Fibroblast of pulmonary artery (primary cell): ENCODE data around the gene DGKD.

Source experiments
- DNase-seq: peaks from one replicate; pipeline ENCODE4 v3.0.0-alpha.2; 2010; ENCODE audit warnings: low read depth
- H3K4me3 ChIP-seq: replicated peaks from 2 replicates; pipeline ENCODE4 v1.5.1; 2011; ENCODE audit warnings: low read depth, mild to moderate bottlenecking, control low read depth, low read length, moderate library complexity
- TF ChIP-seq, protein P1 (sequence below): IDR thresholded peaks from 2 replicates; pipeline ENCODE4 v1.5.1; 2011; ENCODE audit warnings: mild to moderate bottlenecking, control low read depth, low read length, inconsistent platforms; ENCODE audit errors: missing control alignments

Gene DGKD

DNA sequence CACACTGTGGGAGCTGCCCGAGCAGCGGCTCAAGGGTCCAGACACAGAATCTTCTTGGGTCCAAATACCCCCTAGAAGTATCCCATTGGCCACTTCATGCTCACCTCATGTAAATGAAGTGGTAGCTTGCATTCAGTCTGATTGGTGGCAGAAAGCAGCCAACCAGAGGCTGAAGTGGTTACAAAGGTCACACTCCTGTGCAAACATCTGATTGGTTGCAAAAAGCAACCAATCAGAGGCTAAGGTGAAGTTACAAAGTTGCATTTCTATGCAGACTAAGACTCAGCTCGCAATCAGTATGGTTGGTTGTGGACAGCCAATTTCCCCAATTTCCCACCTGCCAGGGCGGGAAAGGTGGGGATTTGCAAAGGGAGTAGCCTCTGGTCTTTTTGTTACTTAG lies 94.3 kb downstream of the DGKD start:
- TF ChIP-seq, protein P1, sequence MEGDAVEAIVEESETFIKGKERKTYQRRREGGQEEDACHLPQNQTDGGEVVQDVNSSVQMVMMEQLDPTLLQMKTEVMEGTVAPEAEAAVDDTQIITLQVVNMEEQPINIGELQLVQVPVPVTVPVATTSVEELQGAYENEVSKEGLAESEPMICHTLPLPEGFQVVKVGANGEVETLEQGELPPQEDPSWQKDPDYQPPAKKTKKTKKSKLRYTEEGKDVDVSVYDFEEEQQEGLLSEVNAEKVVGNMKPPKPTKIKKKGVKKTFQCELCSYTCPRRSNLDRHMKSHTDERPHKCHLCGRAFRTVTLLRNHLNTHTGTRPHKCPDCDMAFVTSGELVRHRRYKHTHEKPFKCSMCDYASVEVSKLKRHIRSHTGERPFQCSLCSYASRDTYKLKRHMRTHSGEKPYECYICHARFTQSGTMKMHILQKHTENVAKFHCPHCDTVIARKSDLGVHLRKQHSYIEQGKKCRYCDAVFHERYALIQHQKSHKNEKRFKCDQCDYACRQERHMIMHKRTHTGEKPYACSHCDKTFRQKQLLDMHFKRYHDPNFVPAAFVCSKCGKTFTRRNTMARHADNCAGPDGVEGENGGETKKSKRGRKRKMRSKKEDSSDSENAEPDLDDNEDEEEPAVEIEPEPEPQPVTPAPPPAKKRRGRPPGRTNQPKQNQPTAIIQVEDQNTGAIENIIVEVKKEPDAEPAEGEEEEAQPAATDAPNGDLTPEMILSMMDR = no peak
- no peak overlapping the region for H3K4me3 ChIP-seq
- no peak for DNase-seq

DNA sequence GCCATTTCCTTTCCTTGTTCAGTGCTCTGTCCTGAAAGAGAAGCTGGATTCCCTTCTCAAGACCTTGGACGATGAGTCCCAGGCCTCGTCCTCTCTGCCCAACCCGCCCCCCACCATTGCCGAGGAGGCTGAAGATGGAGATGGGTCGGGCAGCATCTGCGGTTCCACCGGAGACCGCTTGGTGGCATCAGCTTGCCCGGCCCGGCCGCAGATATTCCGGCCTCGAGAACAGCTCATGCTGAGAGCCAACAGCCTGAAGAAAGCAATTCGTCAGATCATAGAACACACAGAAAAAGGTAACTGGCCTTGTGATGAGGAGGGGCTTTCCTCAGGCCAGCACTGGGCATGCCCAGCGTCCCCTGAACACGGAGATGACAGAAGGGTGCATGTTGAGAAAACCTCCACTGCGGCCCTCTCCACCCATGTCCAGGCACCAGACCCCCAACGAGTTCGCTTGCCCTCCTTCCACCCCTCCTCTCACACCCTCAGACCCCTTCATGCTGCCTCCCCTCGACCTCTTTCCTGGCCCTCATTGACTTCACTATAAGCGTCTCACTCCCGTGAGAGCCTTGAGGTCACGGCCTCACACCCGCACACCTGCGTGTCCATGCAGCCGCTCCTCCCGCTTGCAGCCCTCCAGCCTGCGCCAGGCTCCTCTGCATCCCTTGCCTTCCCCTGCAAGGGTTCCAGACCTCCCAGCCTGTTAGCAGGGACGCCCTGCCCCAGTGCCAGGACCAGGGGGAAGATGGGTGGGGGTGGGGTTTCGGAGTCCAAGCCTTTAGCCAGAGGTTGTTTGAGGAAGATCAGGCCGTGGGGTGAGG lies 95.0 kb downstream of the DGKD start:
- TF ChIP-seq, protein P1 = peak; percentile 87
- no peak overlapping the region for H3K4me3 ChIP-seq
- peak; percentile 69 for DNase-seq

DNA sequence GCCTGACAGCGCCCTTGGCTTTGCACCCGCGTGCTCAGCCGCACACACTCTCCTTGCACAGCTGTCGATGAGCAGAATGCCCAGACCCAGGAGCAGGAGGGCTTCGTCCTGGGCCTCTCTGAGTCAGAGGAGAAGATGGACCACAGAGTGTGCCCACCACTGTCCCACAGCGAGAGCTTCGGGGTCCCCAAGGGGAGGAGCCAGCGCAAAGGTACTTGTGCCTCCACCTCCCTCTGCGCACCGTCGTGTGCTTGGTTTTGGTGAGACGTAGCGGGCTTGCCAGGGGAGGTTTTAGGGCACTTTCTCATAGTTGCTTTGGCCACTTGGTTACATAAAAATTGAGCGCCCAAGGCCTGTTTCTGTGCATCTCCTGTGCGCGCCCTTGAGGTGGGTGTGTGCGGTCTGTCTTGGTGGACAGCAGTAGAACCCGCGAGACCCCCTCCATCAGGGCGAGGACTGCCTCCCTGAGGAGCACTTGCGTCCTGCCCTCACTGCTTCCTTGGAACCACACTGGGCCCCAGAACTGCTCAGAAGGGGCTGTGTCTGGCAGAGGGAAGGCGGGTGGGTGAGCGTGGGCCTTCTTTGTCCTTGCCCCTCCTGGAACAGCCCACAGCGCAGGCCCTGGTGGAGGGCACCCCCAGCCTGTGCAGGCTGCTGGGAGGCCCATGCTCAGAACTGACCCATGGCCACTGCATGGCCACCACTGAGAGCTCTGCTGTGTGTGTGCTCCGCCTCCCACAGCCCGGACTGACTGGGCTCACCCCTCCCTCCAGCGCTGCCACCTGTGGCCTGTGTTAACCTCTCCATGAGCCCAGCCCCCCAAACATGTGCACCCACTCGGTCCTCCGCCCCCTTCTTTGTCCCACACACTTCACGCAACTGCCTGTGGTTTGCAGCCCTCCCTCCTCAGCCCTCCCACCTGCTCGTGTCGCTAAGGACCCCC lies 95.9 kb downstream of the DGKD start:
- no peak overlapping the region for H3K4me3 ChIP-seq
- TF ChIP-seq, protein P1 = no peak
- DNase-seq = no peak

DNA sequence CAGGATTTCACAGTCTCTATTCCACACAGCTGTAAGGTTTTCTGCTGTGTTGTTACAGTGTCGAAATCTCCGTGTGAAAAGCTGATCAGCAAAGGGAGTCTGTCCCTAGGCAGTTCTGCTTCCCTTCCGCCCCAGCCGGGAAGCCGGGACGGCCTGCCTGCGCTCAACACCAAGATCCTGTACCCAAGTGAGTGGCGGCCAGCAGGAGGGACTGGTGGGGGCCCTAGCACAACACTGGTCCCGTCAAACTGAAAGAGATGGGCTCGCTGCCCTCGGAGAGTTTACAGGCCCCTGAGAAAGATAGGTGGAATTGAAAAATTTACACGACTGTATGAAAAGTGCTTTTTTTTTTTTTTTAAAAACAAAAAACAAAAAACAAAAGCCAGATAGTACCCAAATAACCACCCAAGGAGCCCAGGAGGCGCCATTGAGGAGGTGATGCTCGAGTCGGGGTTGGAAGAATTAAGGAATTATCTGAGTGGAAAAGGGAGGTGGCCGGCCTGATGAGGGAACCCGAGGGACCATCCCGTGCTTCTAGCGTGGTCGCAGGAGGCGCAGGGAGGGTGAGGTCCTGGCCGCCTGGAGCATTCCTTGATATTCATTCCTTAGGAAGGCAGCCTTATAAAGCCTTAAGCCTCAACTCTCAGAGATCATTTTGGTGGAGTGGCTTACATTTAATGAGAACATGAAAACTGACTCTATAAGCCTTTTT lies 96.7 kb downstream of the DGKD start:
- H3K4me3 ChIP-seq = no peak overlapping the region
- TF ChIP-seq, protein P1 = no peak
- DNase-seq = no peak

DNA sequence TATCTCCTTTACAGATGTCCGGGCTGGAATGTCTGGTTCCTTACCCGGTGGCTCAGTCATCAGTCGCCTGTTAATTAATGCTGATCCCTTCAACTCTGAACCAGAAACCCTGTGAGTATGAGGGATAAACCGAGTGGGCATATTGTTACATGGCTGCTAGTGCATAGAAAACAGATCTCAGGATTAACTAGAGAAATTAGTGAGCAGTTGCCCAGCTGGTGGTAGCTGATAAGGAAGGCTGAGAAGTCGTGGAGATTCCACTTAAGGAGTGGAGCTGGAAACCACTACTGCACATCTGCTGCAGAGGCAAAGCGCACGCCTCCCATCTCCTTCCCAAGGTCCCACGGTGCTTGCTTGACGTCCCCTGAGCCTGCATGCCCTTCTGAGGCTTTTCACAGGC lies 97.7 kb downstream of the DGKD start:
- H3K4me3 ChIP-seq = no peak overlapping the region
- DNase-seq = no peak
- TF ChIP-seq, protein P1 = no peak

DNA sequence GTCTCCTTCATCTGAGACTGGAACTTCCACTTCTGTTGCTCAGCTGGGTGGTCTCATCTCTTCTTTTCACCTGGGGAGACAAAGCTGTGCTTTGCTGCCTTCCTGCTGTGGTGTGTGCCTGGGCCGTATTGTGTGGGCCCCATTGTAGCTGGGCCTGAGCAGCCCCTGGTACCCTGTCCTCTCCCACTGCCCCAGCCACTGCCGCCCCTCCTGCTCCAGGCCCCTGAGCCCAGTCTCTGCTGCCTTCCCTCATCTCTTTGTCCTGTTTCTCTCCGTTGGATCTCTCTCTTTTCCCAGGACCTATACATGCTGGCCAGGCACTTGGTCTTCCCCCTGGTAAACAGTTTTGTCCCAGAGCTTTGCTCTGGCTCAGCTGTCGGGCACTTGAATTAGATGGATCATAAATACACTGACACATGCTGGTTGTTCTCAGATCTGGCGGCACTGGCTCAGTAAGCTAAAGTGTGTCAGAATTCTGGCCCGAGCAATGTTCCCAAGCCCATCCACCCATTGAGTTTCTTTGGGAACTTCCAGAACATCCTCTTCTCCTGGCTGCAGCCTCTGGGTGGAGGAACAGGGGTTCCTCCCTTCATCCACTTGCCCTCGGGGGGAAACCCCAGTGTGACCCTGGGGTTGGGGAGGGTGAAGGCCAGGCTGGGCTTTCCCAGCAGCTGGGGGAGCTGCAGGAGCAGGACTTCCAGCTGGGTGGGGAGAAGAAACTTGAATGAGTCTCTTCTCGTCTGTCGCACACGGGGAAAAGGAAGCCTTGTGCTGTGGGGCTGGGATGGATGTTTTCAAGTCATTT lies 99.0 kb downstream of the DGKD start:
- no peak overlapping the region for H3K4me3 ChIP-seq
- DNase-seq = no peak
- TF ChIP-seq, protein P1 = no peak
